Ascending aorta (tissue), 2 donors: ENCODE results near the gene SERGEF. TPM values are rescaled to one million over a fixed set of nuclear protein-coding genes. Genes with fewer than 3 reads are reported as not detected.

Source experiments
- DNase-seq, 2 donors: peaks; one replicate each; pipeline ENCODE4 v3.0.0-alpha.2; 2019; ENCODE audit warnings: low spot score in 2 of 2
- H3K27ac ChIP-seq, 2 donors: fragments of 200-600 bp; sonication (generic); one replicate each; pipeline ENCODE4 v1.5.1; 2016 to 2017; ENCODE audit warnings: mild to moderate bottlenecking in 1 of 2
- H3K27me3 ChIP-seq: fragments of 200-600 bp; sonication (generic); one replicate; pipeline ENCODE4 v1.5.1; 2017
- H3K36me3 ChIP-seq, 2 donors: fragments of 200-600 bp; sonication (generic); one replicate each; pipeline ENCODE4 v1.5.1; 2016
- H3K4me1 ChIP-seq, 2 donors: fragments of 200-600 bp; sonication (generic); one replicate each; pipeline ENCODE4 v1.5.1; 2016 to 2017; ENCODE audit warnings: mild to moderate bottlenecking in 1 of 2
- H3K4me3 ChIP-seq, 2 donors: fragments of 200-600 bp; sonication (generic); one replicate each; pipeline ENCODE4 v1.5.1; 2016 to 2017; ENCODE audit warnings: mild to moderate bottlenecking in 1 of 2
- H3K9me3 ChIP-seq, 2 donors: fragments of 200-600 bp; sonication (generic); one replicate each; pipeline ENCODE4 v1.5.1; 2016
- intact Hi-C: fragments of 100-400 bp; cut with DNase I; formaldehyde crosslinking; loops from one replicate; pipeline ENCODE4 v1.15.1; 2023
- total RNA-seq: library from RNA; depleted of rRNA; stranded (reverse); fragments of >200 nt; gene quantifications from one replicate; pipeline ENCODE4 v1.1.0, GENCODE V29; 2016
- TF ChIP-seq, protein P1 (sequence below), 3 experiments: fragments of 200-600 bp in 2 of 3; fragments of 450-650 bp in 1 of 3; sonication (generic) in 2 of 3; IDR thresholded peaks; one replicate each; pipeline ENCODE4 v1.5.1; 2016 to 2019; ENCODE audit warnings: antibody characterized with exemption in 3 of 3, mild to moderate bottlenecking in 1 of 3, moderate library complexity in 1 of 3

SERGEF gene
- total RNA-seq, 1 donor from 2014 or later: 13.6 TPM

DNA sequence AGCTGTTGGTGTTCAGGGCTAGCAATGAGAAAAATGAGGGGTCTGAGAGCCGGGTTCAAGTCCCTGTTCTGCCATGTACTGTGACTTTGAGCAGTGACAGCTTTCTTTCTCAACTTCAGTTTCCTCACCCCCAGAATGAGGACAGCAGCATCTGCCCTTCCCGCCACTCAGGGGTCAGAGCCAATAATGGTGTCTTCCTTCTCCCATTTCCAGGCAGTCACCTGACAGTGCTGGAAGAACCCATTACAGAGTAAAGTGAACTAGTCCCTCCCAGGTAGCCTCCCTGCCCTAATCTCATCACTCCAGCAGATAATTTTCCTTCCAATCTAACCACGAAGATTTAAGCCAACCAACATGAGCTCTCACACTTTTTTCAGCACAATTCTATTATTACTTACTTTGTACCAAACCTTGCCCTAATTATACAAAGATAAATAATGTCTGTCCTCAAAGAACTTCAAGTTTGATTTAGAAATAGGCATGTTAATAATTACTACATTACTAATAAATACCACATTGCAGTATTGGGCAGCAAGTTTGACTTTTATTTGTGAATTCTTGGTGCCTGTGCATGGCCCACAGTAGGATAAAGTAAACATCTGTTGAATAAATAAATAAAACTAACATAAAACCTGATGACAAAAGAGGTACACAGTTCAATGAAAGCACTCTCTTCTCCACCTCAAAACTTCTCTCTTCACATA, 61.0 kb downstream of the SERGEF start:
- intact Hi-C loops: no loop called here
- no peak overlapping the region for H3K4me3 ChIP-seq
- DNase-seq: no peak
- TF ChIP-seq, protein P1, sequence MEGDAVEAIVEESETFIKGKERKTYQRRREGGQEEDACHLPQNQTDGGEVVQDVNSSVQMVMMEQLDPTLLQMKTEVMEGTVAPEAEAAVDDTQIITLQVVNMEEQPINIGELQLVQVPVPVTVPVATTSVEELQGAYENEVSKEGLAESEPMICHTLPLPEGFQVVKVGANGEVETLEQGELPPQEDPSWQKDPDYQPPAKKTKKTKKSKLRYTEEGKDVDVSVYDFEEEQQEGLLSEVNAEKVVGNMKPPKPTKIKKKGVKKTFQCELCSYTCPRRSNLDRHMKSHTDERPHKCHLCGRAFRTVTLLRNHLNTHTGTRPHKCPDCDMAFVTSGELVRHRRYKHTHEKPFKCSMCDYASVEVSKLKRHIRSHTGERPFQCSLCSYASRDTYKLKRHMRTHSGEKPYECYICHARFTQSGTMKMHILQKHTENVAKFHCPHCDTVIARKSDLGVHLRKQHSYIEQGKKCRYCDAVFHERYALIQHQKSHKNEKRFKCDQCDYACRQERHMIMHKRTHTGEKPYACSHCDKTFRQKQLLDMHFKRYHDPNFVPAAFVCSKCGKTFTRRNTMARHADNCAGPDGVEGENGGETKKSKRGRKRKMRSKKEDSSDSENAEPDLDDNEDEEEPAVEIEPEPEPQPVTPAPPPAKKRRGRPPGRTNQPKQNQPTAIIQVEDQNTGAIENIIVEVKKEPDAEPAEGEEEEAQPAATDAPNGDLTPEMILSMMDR (IDR thresholded peaks at IDR 0.05): no peak
- peaks cover 0 to 12% of the 10 kb centered on the region in 2 donors for H3K4me1 ChIP-seq
- peaks cover 0 to 38% of the 10 kb centered on the region in 2 donors for H3K36me3 ChIP-seq
- H3K27ac ChIP-seq: no peak overlapping the region
- no peaks in the 10 kb centered on the region for H3K9me3 ChIP-seq
- no peaks in the 10 kb centered on the region for H3K27me3 ChIP-seq

DNA sequence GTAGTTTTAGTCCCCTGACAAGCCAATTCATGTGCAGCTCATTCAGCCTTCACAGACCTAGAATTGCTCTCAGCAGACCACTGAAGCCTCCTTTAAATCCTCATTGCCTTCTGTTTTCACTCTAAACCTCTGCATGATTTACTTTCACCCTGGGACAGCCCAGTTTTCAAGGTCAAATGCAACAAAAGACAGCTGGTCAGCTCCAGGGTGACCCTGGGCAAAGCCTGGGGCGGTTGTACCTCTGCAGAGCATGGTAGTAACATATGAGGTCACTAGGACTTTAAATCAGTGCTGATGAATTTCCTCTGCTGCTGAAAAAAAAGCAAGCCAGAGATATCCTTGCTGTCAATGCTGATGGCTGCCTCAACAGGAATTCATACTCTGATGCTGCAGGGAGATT, 62.2 kb downstream of the SERGEF start:
- Histone ChIP-seq H3K4me1 (peaks cover 0 to 12% of the 10 kb centered on the region in 2 donors), H3K27ac (no peak overlapping the region), H3K9me3 (no peaks in the 10 kb centered on the region), H3K4me3 (no peak overlapping the region), H3K27me3 (no peaks in the 10 kb centered on the region), H3K36me3 (peaks cover 0 to 29% of the 10 kb centered on the region in 2 donors)
- no peak for DNase-seq
- intact Hi-C loops: no loop called here
- TF ChIP-seq, protein P1 (IDR thresholded peaks at IDR 0.05): no peak

- H3K27me3 ChIP-seq: no peaks in the 10 kb centered on the region
- intact Hi-C loops: no loop called here
- no peak for DNase-seq
- H3K4me3 ChIP-seq: no peak overlapping the region
- peaks cover 3 to 37% of the 10 kb centered on the region in 2 donors for H3K36me3 ChIP-seq
- peaks cover 6 to 7% of the 10 kb centered on the region in 2 donors for H3K9me3 ChIP-seq
- TF ChIP-seq, protein P1 (IDR thresholded peaks at IDR 0.05): no peak
- H3K27ac ChIP-seq: no peak overlapping the region
- peaks cover 0 to 2% of the 10 kb centered on the region in 2 donors for H3K4me1 ChIP-seq
Measured at GRCh38 chr11:17948296-17948695, 64.6 kb downstream of the SERGEF start.

DNA sequence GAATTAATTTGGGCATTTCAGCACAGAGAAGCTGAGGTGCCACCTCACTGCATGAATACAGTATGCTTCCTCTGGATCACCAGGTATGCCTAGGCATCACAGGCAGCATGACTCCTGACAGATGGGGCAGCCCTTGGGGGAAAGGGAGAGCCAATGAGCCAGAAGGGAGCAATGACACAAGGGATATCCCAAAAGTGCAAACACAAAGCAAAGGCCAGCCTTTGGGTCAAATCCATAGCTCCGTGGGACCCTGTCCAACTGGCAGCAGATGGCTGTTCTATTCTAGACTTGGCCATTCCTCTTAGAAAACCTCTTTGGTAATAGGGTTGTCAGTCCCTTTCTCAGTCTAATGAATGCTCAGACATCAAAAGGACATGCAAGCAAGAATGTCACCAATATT, 73.3 kb downstream of the SERGEF start:
- intact Hi-C loops: no loop called here
- DNase-seq: no peak
- H3K9me3 ChIP-seq: peaks cover 7 to 8% of the 10 kb centered on the region in 2 donors
- TF ChIP-seq, protein P1 (IDR thresholded peaks at IDR 0.05): no peak
- H3K4me1 ChIP-seq: no peaks in the 10 kb centered on the region
- no peaks in the 10 kb centered on the region for H3K27me3 ChIP-seq
- H3K4me3 ChIP-seq: no peak overlapping the region
- H3K36me3 ChIP-seq: peaks cover 3 to 10% of the 10 kb centered on the region in 2 donors
- no peak overlapping the region for H3K27ac ChIP-seq

DNA sequence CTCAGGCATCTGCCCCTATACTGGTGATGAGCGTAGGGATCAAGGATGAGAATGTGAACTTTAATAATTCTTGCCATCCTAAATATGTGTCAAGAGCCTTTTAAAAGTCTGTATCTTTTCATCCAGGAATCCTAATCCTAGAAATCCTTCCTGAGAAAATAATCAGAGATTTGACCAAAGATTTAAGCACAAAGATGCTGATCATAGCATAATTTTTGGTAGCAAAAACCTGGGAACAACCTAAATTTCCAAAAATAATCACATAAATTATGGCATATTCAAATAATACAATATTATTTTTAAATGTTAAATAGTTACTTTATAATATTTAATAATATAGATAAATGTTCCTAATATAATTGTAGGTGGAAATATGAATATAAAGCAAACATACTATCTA, 76.1 kb downstream of the SERGEF start:
- DNase-seq: no peak
- TF ChIP-seq, protein P1 (IDR thresholded peaks at IDR 0.05): no peak
- Histone ChIP-seq H3K4me1 (no peaks in the 10 kb centered on the region), H3K9me3 (no peaks in the 10 kb centered on the region), H3K27me3 (no peaks in the 10 kb centered on the region), H3K4me3 (no peak overlapping the region), H3K27ac (no peak overlapping the region), H3K36me3 (no peaks in the 10 kb centered on the region)
- intact Hi-C loops: no loop called here
